Dermis microvascular lymphatic vessel endothelial cell (primary cell): ENCODE data around the gene PLCB1. TPM values are rescaled to one million over a fixed set of nuclear protein-coding genes. Genes with fewer than 3 reads are reported as not detected.
A peak's percentile ranks its signal among the peaks of the same experiment; 100 is the strongest.

Experiments used
- DNase-seq, 2 donors: peaks; one replicate each; pipeline versions ENCODE4 v3.0.0 to v3.0.0-alpha.2; 2010; ENCODE audit warnings: low read depth in 2 of 2
- total RNA-seq: library from RNA; depleted of rRNA; stranded (reverse); fragments of >200 nt; gene quantifications from 2 replicates; pipeline ENCODE4 v1.2.1, GENCODE V29; 2014

The PLCB1 gene
- total RNA-seq, 1 donor from 2014 or later, result 13.1 TPM

- DNase-seq, result no peak
Measured at GRCh38 chr20:8400486-8400885, 268.4 kb downstream of the PLCB1 start.

GRCh38 chr20:8401556-8401955 lies 269.5 kb downstream of the PLCB1 start:
- DNase-seq, result no peak

- no peak for DNase-seq
Measured at GRCh38 chr20:8402798-8403197, 270.7 kb downstream of the PLCB1 start.

GRCh38 chr20:8404912-8405635 lies 273.0 kb downstream of the PLCB1 start:
- no peak for DNase-seq

GRCh38 chr20:8406391-8406790 lies 274.3 kb downstream of the PLCB1 start:
- DNase-seq, result no peak

- DNase-seq, result no peak
Measured at GRCh38 chr20:8408587-8409307, 276.7 kb downstream of the PLCB1 start.

GRCh38 chr20:8413691-8414090 lies 281.6 kb downstream of the PLCB1 start:
- no peak for DNase-seq

GRCh38 chr20:8414586-8415274 lies 282.7 kb downstream of the PLCB1 start:
- no peak for DNase-seq

- DNase-seq, result no peak
Measured at GRCh38 chr20:8421981-8422380, 289.9 kb downstream of the PLCB1 start.

- no peak for DNase-seq
Measured at GRCh38 chr20:8423482-8423881, 291.4 kb downstream of the PLCB1 start.

- no peak for DNase-seq
Measured at GRCh38 chr20:8424010-8424409, 291.9 kb downstream of the PLCB1 start.

- DNase-seq, result no peak
Measured at GRCh38 chr20:8425016-8425415, 292.9 kb downstream of the PLCB1 start.

GRCh38 chr20:8425802-8426201 lies 293.7 kb downstream of the PLCB1 start:
- no peak for DNase-seq

- DNase-seq, result peak in 1 of 2 donors; percentile 29
Measured at GRCh38 chr20:8427419-8428040, 295.5 kb downstream of the PLCB1 start.

- DNase-seq, result no peak
Measured at GRCh38 chr20:8428988-8429387, 296.9 kb downstream of the PLCB1 start.

GRCh38 chr20:8431538-8432434 lies 299.7 kb downstream of the PLCB1 start:
- peak in 1 of 2 donors; percentile 20 for DNase-seq

GRCh38 chr20:8432435-8433148 lies 300.5 kb downstream of the PLCB1 start:
- peak; percentile 20 to 29 for DNase-seq

GRCh38 chr20:8433291-8433690 lies 301.2 kb downstream of the PLCB1 start:
- no peak for DNase-seq

GRCh38 chr20:8434326-8434876 lies 302.3 kb downstream of the PLCB1 start:
- no peak for DNase-seq
